ENCODE data around the gene JAKMIP3.

DNA sequence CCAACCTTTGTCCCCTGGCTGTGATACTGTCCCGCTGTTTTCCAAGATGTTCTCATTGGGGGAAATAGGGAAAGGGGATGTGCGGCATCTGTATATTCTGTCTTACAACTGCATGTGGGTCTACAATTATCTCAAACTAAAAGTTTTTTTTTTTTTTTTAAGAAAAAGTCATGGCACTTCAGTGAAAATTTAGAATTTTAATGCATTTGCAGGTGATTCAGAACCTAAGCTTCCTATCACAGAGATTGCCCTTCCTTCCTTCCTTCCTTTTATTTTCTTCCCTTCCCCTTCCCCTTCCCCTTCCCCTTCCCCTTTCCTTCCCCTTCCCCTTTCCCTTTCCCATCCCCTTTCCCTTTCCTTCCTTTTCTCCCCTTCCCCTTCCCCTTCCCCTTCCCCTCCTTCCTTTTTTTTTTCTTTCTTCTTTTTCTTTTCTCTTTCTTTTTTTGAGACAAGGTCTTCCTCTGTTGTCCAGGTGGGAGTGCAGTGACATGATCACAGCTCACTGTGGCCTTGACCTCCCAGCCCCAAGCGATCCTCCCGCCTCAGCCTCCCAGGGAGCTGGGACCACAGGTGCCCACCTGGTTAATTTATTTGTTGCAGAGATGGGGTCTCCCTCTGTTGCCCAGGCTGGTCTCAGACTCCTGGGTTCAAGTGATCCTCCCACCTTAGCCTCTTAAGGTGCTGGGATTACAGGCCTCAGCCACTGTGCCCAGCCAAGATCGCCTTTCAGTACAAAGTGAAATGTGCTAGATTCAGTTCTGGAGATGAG lies 32.0 kb downstream of the JAKMIP3 start:
- TF ChIP-seq CTCF (IDR thresholded peaks at IDR 0.05; ENCODE audit: low read depth, low read length), result no peak
- TF ChIP-seq EZH2phosphoT487 (IDR thresholded peaks at IDR 0.05; ENCODE audit: low read depth), result no peak
